ENCODE measurements around the gene FAM168A.

Gene FAM168A

DNA sequence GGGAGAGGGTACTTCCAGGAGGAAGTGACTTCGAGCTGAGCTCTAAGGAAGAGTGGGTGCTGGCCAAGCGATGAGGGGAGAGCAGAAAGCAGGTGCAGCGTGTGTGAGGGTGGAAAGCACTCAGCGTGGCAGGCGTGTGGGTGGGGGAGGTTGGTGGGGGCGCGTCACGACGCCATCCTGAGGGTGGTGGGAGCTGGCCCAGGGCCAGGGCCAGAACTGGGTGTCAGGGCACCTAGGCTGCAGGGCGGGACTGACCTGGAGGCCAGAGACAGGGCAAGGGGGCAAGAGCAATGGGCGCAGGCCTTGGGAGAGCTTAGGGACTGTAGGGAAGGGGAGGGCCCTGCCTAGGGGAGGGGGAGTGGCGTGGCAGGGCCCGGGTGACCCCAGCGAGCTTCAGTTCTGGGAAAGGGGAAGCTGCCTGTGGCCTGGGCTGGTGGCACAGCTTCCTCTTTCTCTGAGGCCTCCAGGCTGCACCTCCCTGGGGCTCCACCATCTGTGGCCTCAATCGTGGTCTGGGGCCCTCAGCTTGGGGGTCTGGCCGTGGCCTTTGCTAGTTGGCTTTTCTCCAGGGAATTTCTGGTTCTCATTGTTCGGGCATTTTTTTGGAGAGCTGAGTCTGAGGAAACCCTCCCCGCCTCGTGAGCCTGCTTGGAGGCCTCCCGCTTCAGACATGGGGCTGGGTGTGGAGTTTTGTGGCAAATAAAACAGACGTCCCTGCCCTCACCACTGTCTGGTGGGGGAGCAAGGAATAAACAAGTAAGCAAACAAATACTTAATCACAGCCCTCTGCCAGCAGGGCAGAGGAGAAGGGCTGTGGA, 212.8 kb downstream of the FAM168A start:
- peak; percentile 87 to 91 for DNase-seq

- no peak for DNase-seq
Observed at GRCh38 chr11:73384531-73384871, 213.4 kb downstream of the FAM168A start.

- no peak for DNase-seq
Observed at GRCh38 chr11:73384125-73384441, 213.8 kb downstream of the FAM168A start.

DNA sequence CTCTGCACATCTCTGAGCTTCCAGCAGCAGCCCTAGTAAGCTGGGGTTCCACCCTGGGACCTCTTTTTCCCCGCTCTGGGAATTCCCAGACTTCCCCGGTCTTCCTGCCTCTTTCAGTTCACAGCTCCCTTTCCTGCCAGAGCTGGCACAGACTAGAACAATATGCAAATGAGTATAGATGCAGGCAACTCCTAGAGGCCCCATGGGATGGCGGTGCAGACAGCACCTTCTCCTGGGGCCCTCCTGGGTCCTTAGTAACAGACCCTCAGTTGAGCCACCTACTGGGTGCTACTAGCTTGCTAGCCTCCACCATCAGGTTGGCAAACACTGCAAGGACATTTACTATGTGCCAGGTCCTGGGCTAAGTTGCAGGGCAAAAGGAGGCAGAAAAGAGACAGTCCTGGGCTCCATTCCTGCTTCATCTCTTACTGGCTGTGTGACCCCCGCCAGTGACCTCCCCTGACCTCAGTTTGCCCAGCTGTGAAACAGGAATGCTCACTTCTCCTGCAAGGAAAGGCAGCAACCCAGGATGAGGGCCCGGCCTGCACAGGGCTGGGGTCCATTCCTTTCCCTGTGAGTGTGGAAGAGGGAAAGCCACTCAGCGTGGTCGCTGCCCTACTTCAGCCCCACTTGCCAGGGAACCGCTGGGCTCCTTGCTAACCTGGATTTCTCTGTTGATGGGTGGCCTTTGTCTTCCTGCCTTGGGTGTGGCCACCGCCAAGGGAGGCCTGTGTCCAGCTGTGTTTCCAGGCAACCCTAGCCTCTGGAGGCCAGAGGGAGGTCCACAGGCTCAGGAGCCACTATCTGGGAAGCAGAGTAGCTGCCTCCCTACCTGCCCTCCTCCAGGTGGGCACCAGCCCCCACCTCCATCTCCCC, 214.4 kb downstream of the FAM168A start:
- DNase-seq, result peak; percentile 29 to 61

DNA sequence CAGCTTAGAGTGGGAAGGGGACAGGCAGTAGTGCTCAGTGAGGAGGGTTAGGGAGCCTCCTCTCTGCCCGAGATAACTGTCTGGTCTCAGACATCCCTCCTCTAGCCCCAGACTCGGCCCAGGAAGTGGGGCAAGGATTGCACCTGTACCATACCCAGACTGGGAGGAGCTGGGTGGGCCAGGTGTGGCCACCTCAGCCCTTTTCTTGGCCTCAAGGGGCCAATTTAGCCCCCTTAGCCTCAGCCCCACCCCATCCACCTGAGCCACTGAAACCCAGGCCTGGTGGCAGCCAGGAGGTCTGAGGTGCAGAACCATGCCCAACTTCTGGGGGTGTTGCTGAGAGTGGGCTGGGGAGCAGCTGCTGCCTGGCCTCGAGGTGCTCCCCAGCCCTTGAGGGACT, 215.2 kb downstream of the FAM168A start:
- no peak for DNase-seq

DNA sequence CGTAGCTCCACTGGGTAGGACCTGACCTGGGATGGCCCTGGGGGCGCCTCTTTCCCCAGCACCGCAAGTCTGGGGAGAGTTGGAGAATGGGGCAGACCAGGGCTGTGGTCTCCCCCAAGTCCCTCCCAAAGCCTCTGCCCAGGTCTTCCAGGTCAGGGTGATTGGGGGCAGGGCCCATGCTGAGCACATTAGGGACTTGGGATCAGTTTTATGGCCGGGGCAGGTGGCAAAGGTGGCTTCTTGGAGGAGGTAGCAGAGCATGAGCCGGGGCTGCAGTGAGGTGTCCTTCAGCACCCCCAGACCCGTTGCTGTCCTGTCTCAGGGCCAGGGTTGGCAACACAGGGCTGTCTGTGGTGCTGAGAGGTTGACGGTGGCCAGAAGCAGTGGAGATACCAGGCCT, 215.7 kb downstream of the FAM168A start:
- no peak for DNase-seq

DNA sequence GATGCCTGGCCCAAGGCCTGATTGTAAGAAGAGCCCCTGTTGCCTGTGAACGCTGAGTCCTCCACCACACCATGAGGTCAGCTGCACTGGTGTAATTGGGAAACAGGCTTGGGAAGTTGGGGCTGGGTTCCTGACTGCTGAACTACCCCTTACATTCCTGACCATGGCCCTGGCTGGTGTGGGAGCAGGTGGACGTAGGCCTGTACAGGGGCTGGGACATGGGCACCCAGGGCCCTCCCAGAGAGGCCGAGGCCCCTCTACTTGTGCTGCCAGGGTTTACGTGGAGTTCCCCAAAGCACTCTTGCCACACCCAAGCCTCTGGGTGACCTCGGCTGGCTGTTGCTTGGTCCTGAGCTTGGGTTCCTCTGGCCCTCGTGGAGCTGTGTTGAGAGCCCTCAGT, 216.3 kb downstream of the FAM168A start:
- DNase-seq, result peak; percentile 53 to 66

- DNase-seq, result no peak
Observed at GRCh38 chr11:73380897-73381410, 217.0 kb downstream of the FAM168A start.

DNA sequence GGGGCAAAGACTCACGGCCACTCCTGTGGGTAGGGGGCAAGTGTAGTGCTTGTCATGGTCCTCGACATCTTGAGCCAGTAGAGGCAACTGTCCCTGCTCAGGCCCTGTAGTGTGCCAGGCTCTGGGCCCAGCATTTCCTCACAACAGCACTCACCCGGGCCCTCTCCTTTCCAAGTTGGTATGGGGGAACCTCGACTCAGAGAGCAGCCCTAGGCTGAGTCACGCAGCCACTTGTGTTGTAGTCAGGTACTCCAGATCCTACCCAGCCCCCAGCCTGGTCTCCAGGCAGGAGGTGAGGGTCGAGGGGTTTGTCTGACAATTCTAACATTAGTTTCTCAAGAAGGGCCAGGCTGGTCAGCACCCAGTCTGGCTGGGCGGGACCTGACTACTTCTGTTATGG, 217.6 kb downstream of the FAM168A start:
- DNase-seq, result peak in 1 of 2 donors; percentile 10

- DNase-seq, result no peak
Observed at GRCh38 chr11:73379189-73379880, 218.6 kb downstream of the FAM168A start.

DNA sequence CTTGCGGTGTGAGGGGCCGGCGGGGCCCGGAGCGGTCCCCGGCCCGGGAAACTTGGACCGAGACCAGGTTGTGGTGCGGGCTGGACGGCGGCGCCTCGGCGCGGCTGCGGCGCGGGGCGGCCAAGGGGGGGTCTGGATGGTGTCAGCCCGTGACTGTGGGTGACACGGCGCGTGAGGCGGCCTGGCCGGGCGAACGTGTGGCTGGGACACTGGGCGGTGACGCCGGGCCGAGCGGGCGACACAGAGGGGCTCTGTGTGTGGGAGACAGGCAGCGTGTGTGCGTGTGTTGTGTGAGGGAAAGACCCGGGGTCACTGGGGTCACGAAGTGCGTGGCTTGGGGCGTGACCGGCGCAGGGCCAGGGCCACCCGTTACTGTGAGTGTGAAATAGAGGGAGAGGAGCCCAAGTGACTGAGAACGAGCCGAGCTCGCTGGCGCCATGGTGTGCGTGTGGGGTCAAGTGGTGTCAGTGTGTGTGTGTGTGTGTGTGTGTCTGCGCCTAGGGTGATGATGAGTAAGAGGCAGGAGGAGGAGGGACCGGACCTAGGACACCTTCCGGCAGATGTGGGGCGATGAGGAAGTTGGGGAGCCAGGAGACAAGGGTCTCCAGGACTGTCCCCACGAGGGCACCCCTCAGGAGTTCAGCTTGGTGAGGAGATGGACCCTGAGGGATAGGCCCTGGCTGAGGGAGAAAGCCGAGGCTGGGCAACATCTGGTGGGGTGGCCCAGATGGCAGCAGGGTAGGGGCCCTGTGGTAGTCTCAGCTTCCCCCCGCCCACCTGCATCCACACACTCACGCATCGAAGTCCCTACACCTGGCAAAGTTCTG, 220.9 kb downstream of the FAM168A start:
- peak; percentile 71 to 80 for DNase-seq

DNA sequence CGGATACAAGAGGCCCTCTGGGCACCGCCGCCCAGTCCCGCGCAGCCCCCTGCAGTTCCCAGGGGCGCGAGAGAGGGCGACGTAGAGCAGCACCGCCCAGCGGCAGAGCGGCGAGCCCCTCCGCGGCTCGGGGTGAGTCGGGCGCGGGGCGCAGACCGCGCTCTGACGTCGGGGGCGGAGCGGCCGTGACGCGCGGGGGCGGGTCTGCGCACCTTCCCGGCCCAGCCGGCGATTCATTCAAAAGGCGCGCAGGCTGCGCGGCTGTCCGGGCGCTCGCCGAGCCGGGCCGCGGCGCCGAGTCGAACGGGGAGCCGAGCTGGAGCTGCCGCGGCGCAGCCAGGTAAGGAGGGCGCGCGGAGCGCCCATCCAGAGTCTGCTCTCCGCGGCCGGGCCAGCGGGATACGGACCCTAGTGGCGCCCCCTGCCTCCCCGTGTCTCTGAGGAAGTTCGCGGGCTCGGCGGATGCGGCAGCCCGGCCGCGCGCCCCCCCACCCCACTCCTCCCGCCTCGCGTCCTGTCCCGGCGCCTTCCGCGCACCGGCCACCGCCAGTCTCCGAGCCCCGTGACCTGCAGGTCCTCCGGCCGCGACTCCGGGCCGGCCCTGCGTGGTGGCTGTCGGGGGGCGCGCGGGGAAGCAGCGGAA, 221.6 kb downstream of the FAM168A start, which contains the start of gene RELT:
Gene RELT (plus strand): TSS at position 240 of the 643 bp plus-strand sequence. CDS start 12,738 bp downstream, outside the sequence.
- DNase-seq, result peak; percentile 88 to 95

- no peak for DNase-seq
Observed at GRCh38 chr11:73375830-73376159, 222.1 kb downstream of the FAM168A start.

DNA sequence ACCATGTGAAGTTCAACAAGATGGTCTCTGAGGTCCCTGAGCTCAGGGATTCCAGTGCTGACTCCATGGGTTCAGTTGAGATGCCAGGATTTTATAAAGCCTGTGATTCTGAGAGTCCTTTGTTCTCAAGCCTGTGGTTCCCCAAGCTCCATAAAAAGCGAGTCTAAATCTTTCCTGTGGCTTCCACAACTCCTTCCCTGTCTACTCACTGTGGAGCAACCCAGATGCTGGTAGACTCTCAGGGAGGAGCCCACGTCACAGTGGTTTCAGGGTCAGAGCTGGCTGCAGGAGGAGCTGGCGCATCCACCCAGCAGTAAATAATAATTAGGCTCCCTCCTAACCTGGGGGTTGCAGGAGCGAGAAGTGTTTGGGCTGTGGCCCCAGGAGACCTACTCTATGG, 223.8 kb downstream of the FAM168A start:
- DNase-seq, result no peak

- DNase-seq, result peak in 1 of 2 donors; percentile 12
Observed at GRCh38 chr11:73372375-73372993, 225.4 kb downstream of the FAM168A start.

- DNase-seq, result peak in 1 of 2 donors; percentile 73
Observed at GRCh38 chr11:73367482-73368024, 230.4 kb downstream of the FAM168A start.

GRCh38 chr11:73366953-73367352, 231.0 kb downstream of the FAM168A start:
- DNase-seq, result no peak

GRCh38 chr11:73366265-73366610, 231.7 kb downstream of the FAM168A start:
- no peak for DNase-seq

DNA sequence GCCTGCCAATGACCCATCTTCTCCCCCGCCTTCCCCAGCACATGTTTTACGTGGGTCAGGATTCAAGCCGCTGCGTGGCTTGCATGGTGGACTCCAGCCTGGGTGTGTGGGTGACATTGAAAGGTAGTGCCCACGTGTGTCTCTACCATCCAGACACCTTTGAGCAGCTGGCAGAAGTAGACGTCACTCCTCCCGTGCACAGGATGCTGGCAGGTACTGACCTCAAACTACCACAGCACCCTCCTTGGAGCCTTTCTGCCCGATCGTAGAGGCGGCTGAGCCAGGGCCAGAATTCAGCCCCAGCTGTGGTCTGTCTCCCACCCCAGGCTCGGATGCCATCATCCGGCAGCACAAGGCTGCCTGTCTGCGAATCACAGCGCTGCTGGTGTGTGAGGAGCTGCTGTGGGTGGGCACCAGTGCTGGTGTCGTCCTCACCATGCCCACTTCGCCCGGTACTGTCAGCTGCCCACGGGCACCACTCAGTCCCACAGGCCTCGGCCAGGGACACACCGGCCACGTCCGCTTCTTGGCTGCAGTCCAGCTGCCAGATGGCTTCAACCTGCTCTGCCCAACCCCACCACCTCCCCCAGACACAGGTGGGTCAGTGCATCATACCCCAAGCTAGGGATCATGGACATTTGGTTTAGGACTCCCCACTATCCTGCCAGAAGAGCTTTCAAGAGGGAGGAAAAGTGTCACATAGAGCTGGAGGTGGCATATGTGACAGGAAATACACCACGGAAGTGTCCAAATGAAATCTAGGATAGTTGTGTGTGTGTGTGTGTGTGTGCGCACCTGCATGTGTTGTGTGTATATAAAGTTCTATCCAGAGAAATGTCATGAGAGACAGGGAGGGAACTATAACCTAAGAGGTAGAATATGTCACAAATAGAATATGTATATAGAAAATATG, 232.3 kb downstream of the FAM168A start:
- DNase-seq, result no peak

DNA sequence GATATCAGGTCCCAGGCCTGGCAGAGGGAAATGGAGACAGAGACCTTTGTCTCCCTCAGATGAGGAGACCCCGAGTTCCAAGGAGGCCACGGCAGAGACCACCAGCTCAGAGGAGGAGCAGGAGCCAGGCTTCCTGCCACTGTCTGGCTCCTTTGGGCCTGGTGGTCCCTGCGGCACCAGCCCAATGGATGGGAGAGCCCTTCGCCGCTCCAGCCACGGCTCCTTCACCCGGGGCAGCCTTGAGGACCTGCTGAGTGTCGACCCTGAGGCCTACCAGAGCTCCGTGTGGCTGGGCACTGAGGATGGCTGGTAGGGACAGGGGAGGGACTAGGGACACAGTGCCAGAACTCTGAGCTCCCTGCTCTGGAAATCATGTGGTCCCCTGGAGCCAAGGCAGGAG, 234.8 kb downstream of the FAM168A start:
- no peak for DNase-seq
